ENCODE results near the gene ADCY9.
"Not testable (repeated sequence)": the region's sequence is repeated elsewhere in the genome, so short reads cannot be mapped to it uniquely, and the experiment has no call there.

Gene ADCY9

DNA sequence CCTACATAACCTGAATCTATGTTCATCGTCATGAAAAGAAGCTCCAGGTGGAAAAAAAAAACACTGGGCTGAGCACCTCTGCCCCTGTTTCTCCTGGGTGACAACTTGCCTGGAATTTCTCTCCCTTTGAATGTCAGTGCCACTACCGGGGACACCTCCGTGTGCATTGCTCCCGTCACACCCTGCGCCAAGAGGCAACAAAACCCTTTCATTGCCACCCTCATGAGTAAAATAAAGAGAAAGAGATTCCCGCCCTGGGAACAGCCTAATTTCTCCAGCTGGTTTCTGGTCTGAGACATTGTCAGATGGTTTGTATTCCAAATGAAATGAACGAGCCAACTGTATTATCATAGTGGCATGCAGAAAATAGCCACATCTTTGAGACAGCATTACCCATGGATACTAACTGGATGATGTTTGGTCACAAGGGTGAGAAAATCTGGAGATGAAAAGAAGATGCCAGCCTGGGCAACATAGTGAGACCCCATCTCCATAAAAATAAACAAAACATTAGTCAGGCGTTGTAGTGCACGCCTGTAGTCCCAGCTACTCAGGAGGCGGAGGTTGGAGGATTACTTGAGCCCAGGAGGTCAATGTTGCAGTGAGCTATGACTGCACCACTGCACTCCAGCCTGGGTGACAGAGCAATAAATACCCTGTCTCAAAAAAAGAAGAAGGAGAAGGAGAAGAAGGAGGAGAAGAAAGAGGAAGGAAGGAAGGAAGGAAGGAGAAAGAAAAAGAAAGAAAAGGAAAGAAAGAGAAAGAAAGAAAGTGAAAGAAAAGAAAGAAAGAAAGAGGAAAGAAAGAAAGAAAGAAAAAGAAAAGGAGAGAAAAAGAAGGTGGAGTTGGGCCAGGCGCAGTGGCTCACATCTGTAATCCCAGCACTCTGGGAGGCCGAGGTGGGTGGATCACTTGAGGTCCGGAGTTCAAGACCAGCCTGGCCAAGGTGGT, 42.2 kb upstream of the ADCY9 start:
- Histone ChIP-seq H3K27ac (replicated peaks) (no peak overlapping the region), H3K27me3 (ENCODE audit: insufficient read depth, poor library complexity, severe bottlenecking) (no peaks in the 10 kb centered on the region), H3K4me3 (replicated peaks; ENCODE audit: insufficient read depth, low read length) (no peak overlapping the region)
- TF ChIP-seq, protein P1, sequence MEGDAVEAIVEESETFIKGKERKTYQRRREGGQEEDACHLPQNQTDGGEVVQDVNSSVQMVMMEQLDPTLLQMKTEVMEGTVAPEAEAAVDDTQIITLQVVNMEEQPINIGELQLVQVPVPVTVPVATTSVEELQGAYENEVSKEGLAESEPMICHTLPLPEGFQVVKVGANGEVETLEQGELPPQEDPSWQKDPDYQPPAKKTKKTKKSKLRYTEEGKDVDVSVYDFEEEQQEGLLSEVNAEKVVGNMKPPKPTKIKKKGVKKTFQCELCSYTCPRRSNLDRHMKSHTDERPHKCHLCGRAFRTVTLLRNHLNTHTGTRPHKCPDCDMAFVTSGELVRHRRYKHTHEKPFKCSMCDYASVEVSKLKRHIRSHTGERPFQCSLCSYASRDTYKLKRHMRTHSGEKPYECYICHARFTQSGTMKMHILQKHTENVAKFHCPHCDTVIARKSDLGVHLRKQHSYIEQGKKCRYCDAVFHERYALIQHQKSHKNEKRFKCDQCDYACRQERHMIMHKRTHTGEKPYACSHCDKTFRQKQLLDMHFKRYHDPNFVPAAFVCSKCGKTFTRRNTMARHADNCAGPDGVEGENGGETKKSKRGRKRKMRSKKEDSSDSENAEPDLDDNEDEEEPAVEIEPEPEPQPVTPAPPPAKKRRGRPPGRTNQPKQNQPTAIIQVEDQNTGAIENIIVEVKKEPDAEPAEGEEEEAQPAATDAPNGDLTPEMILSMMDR (IDR thresholded peaks at IDR 0.05; ENCODE audit: insufficient read depth, low read length) = no peak
- TF ChIP-seq GABPA (IDR thresholded peaks at IDR 0.05; ENCODE audit: low read depth) = no peak
- no peak for TF ChIP-seq SPI1 (IDR thresholded peaks at IDR 0.05; ENCODE audit: borderline replicate concordance, low read depth)
- TF ChIP-seq, protein P2, sequence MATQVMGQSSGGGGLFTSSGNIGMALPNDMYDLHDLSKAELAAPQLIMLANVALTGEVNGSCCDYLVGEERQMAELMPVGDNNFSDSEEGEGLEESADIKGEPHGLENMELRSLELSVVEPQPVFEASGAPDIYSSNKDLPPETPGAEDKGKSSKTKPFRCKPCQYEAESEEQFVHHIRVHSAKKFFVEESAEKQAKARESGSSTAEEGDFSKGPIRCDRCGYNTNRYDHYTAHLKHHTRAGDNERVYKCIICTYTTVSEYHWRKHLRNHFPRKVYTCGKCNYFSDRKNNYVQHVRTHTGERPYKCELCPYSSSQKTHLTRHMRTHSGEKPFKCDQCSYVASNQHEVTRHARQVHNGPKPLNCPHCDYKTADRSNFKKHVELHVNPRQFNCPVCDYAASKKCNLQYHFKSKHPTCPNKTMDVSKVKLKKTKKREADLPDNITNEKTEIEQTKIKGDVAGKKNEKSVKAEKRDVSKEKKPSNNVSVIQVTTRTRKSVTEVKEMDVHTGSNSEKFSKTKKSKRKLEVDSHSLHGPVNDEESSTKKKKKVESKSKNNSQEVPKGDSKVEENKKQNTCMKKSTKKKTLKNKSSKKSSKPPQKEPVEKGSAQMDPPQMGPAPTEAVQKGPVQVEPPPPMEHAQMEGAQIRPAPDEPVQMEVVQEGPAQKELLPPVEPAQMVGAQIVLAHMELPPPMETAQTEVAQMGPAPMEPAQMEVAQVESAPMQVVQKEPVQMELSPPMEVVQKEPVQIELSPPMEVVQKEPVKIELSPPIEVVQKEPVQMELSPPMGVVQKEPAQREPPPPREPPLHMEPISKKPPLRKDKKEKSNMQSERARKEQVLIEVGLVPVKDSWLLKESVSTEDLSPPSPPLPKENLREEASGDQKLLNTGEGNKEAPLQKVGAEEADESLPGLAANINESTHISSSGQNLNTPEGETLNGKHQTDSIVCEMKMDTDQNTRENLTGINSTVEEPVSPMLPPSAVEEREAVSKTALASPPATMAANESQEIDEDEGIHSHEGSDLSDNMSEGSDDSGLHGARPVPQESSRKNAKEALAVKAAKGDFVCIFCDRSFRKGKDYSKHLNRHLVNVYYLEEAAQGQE (IDR thresholded peaks at IDR 0.05; ENCODE audit: insufficient replicate concordance, low read depth) = no peak
- no peak for TF ChIP-seq POLR2AphosphoS5 (IDR thresholded peaks at IDR 0.05; ENCODE audit: low read depth)
- DNase-seq (ENCODE audit: low read depth in 1 of 2, low spot score in 1 of 2) = no peak

DNA sequence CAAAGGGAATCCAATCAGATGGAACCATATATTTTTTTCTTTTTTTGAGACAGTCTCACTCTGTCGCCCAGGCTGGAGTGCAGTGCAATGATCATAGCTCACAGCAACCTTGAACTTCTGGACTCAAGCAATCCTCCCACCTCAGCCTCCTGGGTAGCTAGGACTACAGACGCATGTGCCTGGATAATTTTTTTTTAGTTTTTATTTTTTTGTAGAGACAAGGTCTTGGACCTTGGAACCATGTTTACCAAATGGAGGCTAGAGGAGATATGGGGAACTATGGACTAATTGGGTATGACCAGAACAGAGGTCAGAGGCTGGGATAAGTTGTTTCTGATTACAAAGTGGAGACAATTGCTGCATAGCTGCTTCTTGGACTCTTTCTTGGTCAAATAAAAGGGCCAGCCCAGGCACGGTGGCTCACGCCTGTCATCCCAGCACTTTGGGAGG, 41.2 kb upstream of the ADCY9 start:
- Histone ChIP-seq H3K27ac (replicated peaks) (no peak overlapping the region), H3K4me3 (replicated peaks; ENCODE audit: insufficient read depth, low read length) (no peak overlapping the region), H3K27me3 (ENCODE audit: insufficient read depth, poor library complexity, severe bottlenecking) (no peaks in the 10 kb centered on the region)
- DNase-seq (ENCODE audit: low read depth in 1 of 2, low spot score in 1 of 2) = no peak
- TF ChIP-seq, protein P2 (IDR thresholded peaks at IDR 0.05; ENCODE audit: insufficient replicate concordance, low read depth) = no peak
- TF ChIP-seq GABPA (IDR thresholded peaks at IDR 0.05; ENCODE audit: low read depth) = no peak
- TF ChIP-seq POLR2AphosphoS5 (IDR thresholded peaks at IDR 0.05; ENCODE audit: low read depth) = no peak
- no peak for TF ChIP-seq SPI1 (IDR thresholded peaks at IDR 0.05; ENCODE audit: borderline replicate concordance, low read depth)
- TF ChIP-seq, protein P1 (IDR thresholded peaks at IDR 0.05; ENCODE audit: insufficient read depth, low read length) = no peak

DNA sequence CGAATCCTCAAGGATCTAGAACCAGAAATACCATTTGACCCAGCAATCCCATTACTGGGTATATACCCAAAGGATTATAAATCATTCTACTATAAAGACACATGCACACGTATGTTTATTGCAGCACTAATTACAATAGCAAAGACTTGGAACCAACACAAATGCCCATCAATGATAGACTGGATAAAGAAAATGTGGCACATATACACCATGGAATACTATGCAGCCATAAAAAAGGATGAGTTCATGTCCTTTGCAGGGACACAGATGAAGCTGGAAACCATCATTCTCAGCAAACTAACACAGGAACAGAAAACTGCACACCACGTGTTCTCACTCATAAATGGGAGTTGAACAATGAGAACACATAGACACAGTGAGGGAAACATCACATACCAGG, 40.3 kb upstream of the ADCY9 start:
- H3K27ac ChIP-seq (replicated peaks); H3K4me3 ChIP-seq (replicated peaks; ENCODE audit: insufficient read depth, low read length); H3K27me3 ChIP-seq (ENCODE audit: insufficient read depth, poor library complexity, severe bottlenecking); DNase-seq (ENCODE audit: low read depth in 1 of 2, low spot score in 1 of 2): not testable (repeated sequence)

DNA sequence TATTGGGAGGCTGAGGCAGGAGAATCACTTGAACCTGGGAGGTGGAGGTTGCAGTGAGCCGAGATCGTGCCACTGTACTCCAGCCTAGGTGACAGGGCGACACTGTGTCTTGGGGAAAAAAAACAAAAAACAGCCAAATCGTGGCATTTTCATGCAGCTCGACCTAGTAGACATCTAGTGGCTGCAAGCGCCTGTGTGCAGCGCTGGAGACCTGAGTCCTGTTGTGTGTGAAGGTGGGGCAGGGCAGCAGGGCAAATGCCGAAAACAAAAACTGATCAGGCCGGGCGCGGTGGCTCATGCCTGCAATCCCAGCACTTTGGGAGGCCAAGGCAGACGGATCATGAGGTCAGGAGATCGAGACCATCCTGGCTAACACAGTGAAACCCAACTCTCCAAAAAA, 37.1 kb upstream of the ADCY9 start:
- not testable (repeated sequence) for H3K27me3 ChIP-seq (ENCODE audit: insufficient read depth, poor library complexity, severe bottlenecking); DNase-seq (ENCODE audit: low read depth in 1 of 2, low spot score in 1 of 2); H3K4me3 ChIP-seq (replicated peaks; ENCODE audit: insufficient read depth, low read length); H3K27ac ChIP-seq (replicated peaks)

DNA sequence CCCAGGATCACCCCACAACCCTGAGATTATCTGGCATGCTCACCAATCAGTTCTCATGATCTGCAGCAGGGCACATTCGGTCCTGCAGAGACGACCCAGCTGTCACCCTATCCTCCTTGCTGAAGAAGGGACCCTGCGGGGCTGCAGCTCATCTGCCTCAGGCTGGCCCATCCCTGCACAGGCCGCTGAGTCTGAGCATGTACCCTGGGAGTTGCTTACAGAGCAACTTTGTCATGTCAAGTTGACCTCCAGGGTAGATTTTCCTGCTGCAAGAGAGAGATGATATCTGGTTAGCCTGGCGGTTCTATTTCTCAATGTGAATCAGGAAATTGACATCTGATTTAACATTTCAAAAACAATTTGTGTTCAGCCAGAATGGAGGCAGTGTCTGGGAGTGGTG, 36.0 kb upstream of the ADCY9 start:
- no peak for TF ChIP-seq SPI1 (IDR thresholded peaks at IDR 0.05; ENCODE audit: borderline replicate concordance, low read depth)
- TF ChIP-seq POLR2AphosphoS5 (IDR thresholded peaks at IDR 0.05; ENCODE audit: low read depth) = no peak
- TF ChIP-seq, protein P2 (IDR thresholded peaks at IDR 0.05; ENCODE audit: insufficient replicate concordance, low read depth) = no peak
- no peak for TF ChIP-seq GABPA (IDR thresholded peaks at IDR 0.05; ENCODE audit: low read depth)
- TF ChIP-seq, protein P1 (IDR thresholded peaks at IDR 0.05; ENCODE audit: insufficient read depth, low read length) = no peak
- no peak for DNase-seq (ENCODE audit: low read depth in 1 of 2, low spot score in 1 of 2)
- H3K4me3 ChIP-seq (replicated peaks; ENCODE audit: insufficient read depth, low read length) = no peak overlapping the region
- no peaks in the 10 kb centered on the region for H3K27me3 ChIP-seq (ENCODE audit: insufficient read depth, poor library complexity, severe bottlenecking)
- no peak overlapping the region for H3K27ac ChIP-seq (replicated peaks)
